Measurements from ENCODE around the gene TBC1D32. TPM values are rescaled to one million over a fixed set of nuclear protein-coding genes. Genes with fewer than 3 reads are reported as not detected.
A peak's percentile ranks its signal among the peaks of the same experiment; 100 is the strongest.
"Not testable (repeated sequence)": the region's sequence is repeated elsewhere in the genome, so short reads cannot be mapped to it uniquely, and the experiment has no call there.

TBC1D32 gene
- total RNA-seq, 1 donor from 2014 or later, result 2.1 TPM

DNA sequence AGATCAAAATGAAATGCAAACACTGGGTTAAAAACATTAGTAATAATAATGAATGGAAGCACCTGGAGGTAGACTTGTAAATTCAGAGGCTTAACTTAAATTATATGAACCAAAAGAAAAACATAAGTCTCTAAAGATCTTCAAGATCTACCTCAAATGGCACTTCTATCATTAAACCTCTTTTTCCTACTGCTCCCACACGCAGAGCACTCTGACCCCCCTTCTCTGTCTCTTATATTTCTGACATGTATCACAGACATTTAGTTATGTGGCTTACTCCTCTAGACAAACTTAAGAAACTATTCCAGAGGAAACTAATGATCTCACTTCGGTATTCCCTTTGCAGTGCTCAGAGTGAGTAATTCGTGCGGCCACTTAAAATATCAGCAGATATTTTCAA lies 1.1 kb downstream of the TBC1D32 start:
- no peak for DNase-seq (ENCODE audit: low read depth in 2 of 2)

DNA sequence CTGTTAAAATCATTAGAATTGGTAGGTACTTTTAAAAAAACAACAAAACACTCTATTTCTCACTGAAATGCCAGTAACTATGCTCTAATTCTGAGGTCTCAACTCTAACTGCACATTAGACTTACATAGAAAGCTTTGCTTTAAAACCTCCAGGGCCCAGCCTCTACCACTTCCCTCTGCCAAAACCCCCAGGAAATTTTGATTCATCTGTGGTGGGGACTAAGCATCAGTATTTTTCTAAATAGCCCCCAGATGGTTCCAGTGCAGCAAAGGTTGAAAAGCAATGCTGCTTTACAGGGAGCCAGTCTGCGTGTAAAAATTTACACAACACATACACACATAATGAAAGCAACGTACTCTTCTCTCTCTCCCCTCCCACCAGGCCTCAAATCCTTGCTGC lies 3.8 kb downstream of the TBC1D32 start:
- DNase-seq (ENCODE audit: low read depth in 2 of 2), result no peak

DNA sequence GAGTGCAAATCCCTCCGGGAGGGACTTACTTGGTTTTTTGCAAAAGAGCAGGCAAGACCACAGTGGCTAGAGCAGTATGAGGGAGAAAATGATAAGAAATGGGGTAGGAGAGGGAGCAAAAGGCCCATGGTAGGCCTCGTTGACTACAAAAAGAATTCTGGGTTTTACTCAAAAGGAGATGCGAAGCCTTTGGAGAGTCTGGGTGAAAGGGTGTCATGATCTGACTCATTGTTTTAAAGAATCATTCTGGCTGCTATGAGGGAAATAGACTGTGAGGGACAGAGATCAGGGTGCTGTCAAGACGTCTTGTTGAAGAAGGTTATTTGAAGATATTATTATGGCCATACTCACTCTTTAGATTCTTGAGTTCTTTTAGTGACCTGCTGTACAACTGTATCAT lies 13.0 kb downstream of the TBC1D32 start:
- no peak for DNase-seq (ENCODE audit: low read depth in 2 of 2)

- no peak for DNase-seq (ENCODE audit: low read depth in 2 of 2)
Measured at GRCh38 chr6:121319603-121320002, 14.7 kb downstream of the TBC1D32 start.

DNA sequence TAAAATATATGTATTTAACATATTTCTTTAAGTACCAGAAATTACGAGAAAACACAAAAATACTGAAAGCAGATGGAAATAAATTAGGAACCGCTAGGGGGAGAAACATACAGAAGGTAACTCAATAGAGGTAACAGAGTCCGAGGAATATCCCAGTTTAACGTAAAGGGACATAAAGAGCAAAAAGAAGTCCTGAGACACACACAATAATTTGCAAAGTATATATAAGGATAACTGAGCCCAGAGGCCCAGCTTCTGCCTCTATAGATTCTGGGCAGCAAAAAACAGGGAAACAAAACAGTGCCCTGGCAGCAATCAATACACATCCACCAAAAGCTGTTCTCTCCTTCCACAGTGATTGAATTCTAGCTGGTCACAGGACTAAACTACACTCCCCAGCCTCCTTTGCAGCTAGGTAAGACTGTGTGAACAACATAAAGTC lies 15.1 kb downstream of the TBC1D32 start:
- peak; percentile 12 to 39 for DNase-seq (ENCODE audit: low read depth in 2 of 2)

- no peak for DNase-seq (ENCODE audit: low read depth in 2 of 2)
Measured at GRCh38 chr6:121314381-121315112, 19.7 kb downstream of the TBC1D32 start.

DNA sequence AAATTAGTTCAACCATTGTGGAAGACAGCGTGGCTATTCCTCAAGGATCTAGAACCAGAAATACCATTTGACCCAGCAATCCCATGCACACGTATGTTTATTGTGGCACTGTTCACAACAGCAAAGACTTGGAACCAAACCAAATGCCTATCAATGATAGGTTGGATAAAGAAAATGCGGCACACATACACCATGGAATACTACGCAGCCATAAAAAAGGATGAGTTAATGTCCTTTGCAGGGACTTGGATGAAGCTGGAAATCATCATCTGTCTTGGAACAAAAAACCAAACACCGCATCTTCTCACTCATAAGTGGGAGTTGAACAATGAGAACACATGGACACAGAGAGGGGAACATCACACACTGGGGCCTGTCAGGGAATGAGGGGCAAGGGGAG lies 22.5 kb downstream of the TBC1D32 start:
- DNase-seq (ENCODE audit: low read depth in 2 of 2), result not testable (repeated sequence)

DNA sequence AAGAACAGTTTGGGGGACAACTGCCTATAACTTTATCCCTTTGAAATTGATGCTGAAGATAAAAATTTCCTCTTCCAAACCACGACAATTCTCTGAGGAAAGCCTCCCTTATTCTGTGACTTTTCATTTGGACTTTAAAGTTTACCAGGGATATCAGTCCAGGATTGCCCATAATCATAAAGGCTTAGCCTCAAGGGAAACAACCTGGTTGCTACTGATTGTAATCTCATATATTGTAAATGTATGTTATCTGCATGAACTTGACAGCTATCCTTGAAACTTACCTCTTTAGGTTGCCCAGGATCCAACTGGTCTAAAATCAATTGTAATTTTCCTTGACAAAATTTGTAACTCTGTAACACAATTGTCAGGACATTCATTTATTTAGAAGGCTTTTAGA lies 23.8 kb downstream of the TBC1D32 start:
- DNase-seq (ENCODE audit: low read depth in 2 of 2), result no peak

DNA sequence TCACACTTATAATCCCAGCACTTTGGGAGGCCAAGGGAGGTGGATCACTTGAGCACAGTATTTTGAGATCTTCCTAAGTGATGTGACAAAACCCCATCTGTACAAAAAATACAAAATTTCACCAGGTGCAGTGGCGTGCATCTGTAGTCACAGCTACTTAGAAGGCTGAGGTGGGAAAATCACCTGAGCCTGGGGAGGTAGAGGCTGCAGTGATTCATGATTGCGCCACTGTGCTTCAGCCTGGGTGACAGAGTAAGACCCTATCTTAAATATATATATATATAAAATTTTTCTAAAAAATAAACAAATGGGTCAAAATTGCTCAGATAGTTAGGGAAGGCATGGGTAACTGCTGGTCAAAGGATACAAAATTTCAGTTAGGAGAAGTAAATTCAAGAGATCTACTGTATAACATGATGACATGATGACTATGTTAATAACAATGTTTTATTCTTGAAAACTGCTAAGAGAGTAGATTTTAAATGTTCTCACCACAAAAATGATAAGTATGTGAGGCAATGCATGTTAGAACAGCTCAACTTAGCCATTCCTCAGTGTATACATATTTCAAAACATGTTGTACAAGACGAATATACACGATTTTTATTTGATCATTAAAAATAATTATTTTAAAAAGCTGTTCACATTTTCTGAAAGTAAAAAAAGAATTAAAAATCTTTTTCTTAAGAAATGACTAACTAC lies 24.4 kb downstream of the TBC1D32 start:
- DNase-seq (ENCODE audit: low read depth in 2 of 2), result no peak

DNA sequence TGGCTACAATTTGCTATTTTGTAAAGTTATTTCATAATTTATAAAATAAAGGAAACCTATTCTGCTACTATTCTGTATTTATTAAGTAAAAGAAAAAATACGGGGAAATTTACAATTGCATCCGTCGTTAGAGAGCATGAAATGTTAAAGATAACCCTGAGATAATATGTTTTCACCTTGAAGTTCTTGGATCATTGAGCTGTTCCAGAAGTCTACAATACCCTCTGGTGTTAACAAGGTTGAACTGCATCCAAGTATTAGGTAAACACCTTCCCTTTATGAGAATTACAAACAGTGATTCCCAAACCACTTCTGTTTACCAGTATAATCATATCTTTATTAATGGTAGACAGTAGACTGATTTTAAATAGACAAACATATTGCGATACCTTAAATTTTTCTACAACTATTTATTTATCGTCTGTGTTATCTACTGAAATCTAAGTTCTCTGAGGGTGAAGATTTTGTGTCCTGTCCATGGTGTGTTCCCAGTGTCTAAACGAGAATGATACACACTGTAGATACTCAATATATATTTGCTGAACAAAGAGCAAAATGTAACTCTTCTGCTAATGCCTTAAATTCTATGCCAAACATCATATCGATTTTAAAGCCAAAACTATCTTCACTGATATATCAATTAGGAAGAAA lies 28.2 kb downstream of the TBC1D32 start:
- peak; percentile 16 to 47 for DNase-seq (ENCODE audit: low read depth in 2 of 2)

DNA sequence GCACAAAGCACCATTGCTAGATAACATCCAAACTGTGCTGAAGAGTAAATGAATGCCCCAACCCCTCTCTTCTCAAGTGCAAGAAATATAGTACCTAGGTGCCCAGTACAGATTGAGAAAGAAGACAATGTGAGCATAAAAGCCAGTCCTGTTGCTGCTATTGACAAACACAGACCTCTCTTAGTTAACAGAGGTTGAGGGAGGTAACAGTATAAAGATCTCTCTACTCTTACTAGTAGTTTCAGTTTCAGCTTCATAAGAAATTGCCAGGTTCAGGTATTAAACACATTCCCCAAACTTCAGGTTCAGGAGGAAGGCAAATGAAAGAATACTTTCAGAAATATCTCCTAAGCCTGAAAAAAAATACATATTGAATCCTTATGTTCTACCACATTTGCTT lies 31.4 kb downstream of the TBC1D32 start:
- no peak for DNase-seq (ENCODE audit: low read depth in 2 of 2)

- DNase-seq (ENCODE audit: low read depth in 2 of 2), result not testable (repeated sequence)
Measured at GRCh38 chr6:121301156-121301555, 33.1 kb downstream of the TBC1D32 start.

GRCh38 chr6:121297694-121298093 lies 36.6 kb downstream of the TBC1D32 start:
- DNase-seq (ENCODE audit: low read depth in 2 of 2), result no peak

DNA sequence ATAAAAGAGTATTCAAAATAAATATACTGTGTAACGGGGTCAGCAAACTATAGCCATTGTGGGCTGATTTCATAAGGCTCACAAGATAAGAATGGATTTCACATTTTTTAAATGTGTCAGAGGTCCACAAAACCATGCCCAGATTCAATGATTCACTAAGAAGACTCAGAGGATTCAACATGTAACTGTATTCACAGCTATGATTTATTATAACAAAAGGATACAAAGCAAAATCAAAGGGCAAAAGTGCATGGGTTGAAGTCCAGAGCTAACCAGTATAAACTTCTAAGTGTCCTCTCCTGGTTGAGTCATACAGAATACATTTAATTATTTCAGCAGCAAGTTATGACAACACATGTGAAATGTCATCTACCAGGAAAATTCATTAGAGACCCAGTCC lies 49.2 kb downstream of the TBC1D32 start:
- DNase-seq (ENCODE audit: low read depth in 2 of 2), result no peak

- no peak for DNase-seq (ENCODE audit: low read depth in 2 of 2)
Measured at GRCh38 chr6:121274666-121275295, 59.5 kb downstream of the TBC1D32 start.

DNA sequence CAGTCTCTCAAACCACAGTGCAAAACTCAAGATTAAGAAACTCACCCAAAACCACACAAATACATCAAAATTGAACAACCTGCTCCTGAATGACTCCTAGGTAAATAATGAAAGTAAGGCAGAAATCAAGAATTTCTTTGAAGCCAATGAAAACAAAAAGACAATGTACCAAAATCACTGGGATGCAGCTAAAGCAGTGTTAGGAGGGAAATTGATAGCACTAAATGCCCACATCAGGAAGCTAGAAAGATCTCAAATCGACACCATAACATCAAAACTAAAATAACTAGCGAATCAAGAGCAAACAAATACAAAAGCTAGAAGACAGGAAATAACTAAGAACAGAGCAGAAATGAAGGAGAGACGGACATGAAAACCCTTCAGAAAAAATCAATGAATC lies 70.5 kb downstream of the TBC1D32 start:
- DNase-seq (ENCODE audit: low read depth in 2 of 2), result no peak

GRCh38 chr6:121260651-121261102 lies 73.6 kb downstream of the TBC1D32 start:
- DNase-seq (ENCODE audit: low read depth in 2 of 2), result peak in 1 of 2 donors; percentile 56

GRCh38 chr6:121247386-121247785 lies 86.9 kb downstream of the TBC1D32 start:
- DNase-seq (ENCODE audit: low read depth in 2 of 2), result no peak

DNA sequence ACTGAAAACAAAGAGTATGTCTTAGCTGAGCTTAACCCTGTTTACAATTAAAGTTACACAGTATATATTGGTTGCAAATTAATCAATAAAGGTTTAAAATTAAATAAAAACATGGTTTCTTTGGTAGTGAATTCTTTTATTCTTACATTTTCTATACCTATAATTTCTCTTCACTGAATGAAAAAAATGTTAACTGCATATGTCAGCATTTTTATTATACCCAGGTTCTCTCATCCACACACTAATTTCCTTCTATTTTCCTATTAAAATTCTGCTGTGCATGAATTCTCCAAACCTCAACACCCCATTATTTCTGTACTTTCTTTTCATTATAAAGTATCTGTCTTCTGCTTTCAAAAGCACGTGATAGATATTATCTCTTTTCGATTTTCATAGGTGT lies 91.9 kb downstream of the TBC1D32 start:
- DNase-seq (ENCODE audit: low read depth in 2 of 2), result no peak

- DNase-seq (ENCODE audit: low read depth in 2 of 2), result no peak
Measured at GRCh38 chr6:121237859-121238258, 96.4 kb downstream of the TBC1D32 start.

- no peak for DNase-seq (ENCODE audit: low read depth in 2 of 2)
Measured at GRCh38 chr6:121236984-121237383, 97.3 kb downstream of the TBC1D32 start.

GRCh38 chr6:121235386-121235785 lies 98.9 kb downstream of the TBC1D32 start:
- DNase-seq (ENCODE audit: low read depth in 2 of 2), result no peak
